Skeletal muscle tissue (tissue), 4 donors: Measurements from ENCODE around the gene EP400. TPM values are rescaled to one million over a fixed set of nuclear protein-coding genes. Genes with fewer than 3 reads are reported as not detected.

Source experiments
- H3K27ac ChIP-seq: one replicate; pipeline ENCODE4 v1.7.0; 2013; ENCODE audit warnings: mild to moderate bottlenecking, low read depth, low read length, inconsistent platforms
- H3K27me3 ChIP-seq, 3 donors: one replicate each; pipeline ENCODE4 v1.7.0; 2013; ENCODE audit warnings: low read length in 3 of 3; ENCODE audit not compliant: control insufficient read depth in 3 of 3, insufficient read depth in 3 of 3
- H3K36me3 ChIP-seq, 3 donors: one replicate each; pipeline ENCODE4 v1.7.0; 2013; ENCODE audit warnings: low read length in 3 of 3; ENCODE audit not compliant: control insufficient read depth in 3 of 3, insufficient read depth in 3 of 3
- H3K4me1 ChIP-seq, 3 donors: one replicate each; pipeline ENCODE4 v1.7.0; 2013; ENCODE audit warnings: low read length in 3 of 3, mild to moderate bottlenecking in 3 of 3; ENCODE audit not compliant: control insufficient read depth in 3 of 3, insufficient read depth in 3 of 3
- H3K4me3 ChIP-seq, 3 donors: one replicate each; pipeline ENCODE4 v1.7.0; 2013; ENCODE audit warnings: low read length in 3 of 3
- H3K9ac ChIP-seq, 3 donors: one replicate each; pipeline ENCODE4 v1.7.0; 2013; ENCODE audit warnings: low read length in 3 of 3, mild to moderate bottlenecking in 3 of 3, moderate library complexity in 2 of 3, low read depth in 1 of 3
- H3K9me3 ChIP-seq, 3 donors: one replicate each; pipeline ENCODE4 v1.7.0; 2013; ENCODE audit warnings: low read length in 3 of 3; ENCODE audit not compliant: control insufficient read depth in 3 of 3
- total RNA-seq: library from RNA; depleted of rRNA; stranded (reverse); fragments of >200 nt; gene quantifications from one replicate; pipeline ENCODE4 v1.2.3, GENCODE V29; 2014
- donor health status: Osteomylitis.

EP400 gene
- total RNA-seq, 1 donor from 2014 or later = 11.0 TPM

DNA sequence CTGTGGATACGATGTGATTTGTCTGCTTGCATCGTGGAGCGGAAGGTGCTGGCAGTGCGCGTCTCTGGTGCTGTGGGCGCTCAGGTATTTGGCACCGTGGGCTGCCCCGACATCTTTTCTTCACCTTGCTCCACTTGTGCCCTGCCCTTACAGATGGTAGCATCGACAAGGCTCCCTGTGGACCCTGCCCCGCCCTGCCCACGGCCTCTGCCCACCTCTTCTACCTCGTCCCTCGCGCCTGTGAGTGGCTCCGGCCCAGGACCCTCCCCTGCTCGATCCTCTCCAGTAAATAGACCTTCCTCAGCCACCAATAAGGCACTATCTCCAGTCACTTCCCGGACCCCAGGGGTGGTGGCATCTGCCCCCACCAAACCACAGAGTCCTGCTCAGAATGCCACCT is 36.6 kb downstream of the EP400 start:
- Histone ChIP-seq H3K27me3 (no peaks in the 10 kb centered on the region), H3K36me3 (peaks cover 61 to 67% (median 65%) of the 10 kb centered on the region in 3 donors), H3K4me1 (no peaks in the 10 kb centered on the region), H3K27ac (no peak overlapping the region), H3K9me3 (no peaks in the 10 kb centered on the region), H3K4me3 (no peak overlapping the region), H3K9ac (no peak overlapping the region)

DNA sequence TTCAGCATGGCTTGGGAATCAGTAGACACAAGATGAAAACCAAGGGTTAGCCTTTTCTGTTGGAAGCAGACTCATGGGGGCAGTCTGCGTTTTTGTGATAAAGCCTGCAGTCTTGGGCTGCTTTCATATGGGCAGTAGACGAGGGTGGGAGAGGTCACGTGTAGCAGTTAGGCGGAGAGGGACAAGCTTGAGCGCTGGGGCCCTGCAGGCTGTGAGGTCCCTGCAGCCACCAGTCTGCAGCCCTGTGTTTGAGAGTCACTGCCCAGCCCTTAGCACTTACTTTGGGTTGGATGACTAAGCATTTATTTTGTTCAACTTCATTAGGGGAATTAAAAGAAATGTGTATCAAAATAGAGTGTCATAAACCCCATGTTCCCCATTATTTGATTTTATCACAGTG is 37.2 kb downstream of the EP400 start:
- Histone ChIP-seq H3K9ac (no peak overlapping the region), H3K4me1 (no peaks in the 10 kb centered on the region), H3K27me3 (no peaks in the 10 kb centered on the region), H3K27ac (no peak overlapping the region), H3K4me3 (no peak overlapping the region), H3K36me3 (peaks cover 59 to 65% (median 62%) of the 10 kb centered on the region in 3 donors), H3K9me3 (no peaks in the 10 kb centered on the region)

DNA sequence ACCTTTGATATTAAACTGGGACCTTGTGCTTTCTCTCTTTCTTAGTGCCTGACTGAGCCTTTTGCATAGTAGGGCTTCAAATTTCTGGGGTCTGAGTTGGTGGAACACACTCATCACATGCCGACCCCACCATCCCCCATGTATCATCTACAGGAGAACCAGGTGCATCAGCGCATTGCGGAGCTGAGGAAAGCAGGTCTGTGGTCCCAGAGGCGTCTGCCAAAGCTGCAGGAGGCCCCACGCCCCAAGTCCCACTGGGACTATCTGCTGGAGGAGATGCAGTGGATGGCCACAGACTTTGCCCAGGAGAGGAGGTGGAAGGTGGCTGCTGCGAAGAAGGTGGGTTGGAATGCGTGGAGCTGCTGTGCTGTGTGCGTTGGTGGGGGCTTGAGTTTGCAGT is 37.8 kb downstream of the EP400 start:
- Histone ChIP-seq H3K9me3 (no peaks in the 10 kb centered on the region), H3K36me3 (peaks cover 60 to 71% (median 64%) of the 10 kb centered on the region in 3 donors), H3K9ac (no peak overlapping the region), H3K4me1 (no peaks in the 10 kb centered on the region), H3K27ac (no peak overlapping the region), H3K27me3 (no peaks in the 10 kb centered on the region), H3K4me3 (no peak overlapping the region)

DNA sequence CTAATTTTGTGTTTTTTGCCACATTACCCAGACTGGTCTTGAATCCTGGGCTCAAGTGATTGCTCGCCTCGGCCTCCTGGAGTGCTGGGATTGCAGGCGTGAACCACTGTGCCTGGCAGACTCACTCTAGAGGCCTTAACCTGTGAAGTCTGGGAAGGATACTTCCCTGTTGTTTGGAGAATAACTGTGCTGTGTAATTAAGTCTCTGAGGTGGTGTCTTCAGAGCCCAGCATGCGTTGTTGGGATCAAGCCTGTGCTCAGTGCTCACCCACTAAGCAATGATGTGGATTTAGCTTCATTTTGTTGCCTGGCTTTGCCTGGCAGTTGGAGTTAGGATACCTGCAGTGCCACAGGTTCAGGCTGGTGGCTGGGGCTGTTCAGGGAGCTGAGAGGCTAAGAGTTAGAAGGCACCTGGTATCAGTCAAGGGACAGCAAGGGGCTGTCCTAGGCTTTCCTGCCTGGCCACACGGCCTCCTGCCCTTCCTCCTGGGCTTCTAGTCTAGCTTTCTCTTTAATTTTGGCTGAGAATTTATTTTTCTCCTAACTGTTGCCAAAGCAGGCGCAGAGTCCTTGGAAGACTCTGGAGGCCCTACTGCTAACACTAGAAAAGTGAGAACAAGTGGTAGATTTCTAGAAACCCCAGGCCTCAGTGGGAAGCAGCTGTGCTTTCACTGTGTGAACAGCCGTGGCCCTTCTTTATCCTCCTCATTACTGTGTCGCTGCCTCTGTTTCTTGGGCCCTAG is 38.5 kb downstream of the EP400 start:
- Histone ChIP-seq H3K4me1 (no peaks in the 10 kb centered on the region), H3K36me3 (peaks cover 64 to 74% (median 66%) of the 10 kb centered on the region in 3 donors), H3K9ac (peak overlapping the region in 1 of 3 donors; percentile 40), H3K4me3 (no peak overlapping the region), H3K27ac (no peak overlapping the region), H3K27me3 (no peaks in the 10 kb centered on the region), H3K9me3 (no peaks in the 10 kb centered on the region)

DNA sequence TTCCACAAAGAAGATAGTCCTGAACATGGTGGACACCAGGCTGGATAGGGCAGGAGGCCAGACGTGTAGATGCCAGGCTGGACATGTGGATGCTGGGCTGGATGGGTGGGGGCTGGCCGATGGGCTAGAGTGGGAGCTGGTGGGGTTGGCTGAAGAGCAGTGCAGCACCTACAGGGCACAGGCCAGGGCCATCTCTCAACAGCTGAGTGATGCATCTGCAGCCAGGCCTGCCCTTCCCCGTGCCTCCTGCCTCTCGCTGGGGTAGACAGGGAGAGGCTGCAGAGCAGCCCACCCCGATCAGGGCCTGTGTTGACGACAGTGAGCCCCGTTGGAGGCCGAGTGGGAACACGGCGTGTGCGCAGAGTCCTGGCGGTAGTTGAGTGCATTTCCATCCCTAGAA is 39.3 kb downstream of the EP400 start:
- Histone ChIP-seq H3K9ac (no peak overlapping the region), H3K27ac (no peak overlapping the region), H3K36me3 (peaks cover 70 to 78% (median 71%) of the 10 kb centered on the region in 3 donors)

DNA sequence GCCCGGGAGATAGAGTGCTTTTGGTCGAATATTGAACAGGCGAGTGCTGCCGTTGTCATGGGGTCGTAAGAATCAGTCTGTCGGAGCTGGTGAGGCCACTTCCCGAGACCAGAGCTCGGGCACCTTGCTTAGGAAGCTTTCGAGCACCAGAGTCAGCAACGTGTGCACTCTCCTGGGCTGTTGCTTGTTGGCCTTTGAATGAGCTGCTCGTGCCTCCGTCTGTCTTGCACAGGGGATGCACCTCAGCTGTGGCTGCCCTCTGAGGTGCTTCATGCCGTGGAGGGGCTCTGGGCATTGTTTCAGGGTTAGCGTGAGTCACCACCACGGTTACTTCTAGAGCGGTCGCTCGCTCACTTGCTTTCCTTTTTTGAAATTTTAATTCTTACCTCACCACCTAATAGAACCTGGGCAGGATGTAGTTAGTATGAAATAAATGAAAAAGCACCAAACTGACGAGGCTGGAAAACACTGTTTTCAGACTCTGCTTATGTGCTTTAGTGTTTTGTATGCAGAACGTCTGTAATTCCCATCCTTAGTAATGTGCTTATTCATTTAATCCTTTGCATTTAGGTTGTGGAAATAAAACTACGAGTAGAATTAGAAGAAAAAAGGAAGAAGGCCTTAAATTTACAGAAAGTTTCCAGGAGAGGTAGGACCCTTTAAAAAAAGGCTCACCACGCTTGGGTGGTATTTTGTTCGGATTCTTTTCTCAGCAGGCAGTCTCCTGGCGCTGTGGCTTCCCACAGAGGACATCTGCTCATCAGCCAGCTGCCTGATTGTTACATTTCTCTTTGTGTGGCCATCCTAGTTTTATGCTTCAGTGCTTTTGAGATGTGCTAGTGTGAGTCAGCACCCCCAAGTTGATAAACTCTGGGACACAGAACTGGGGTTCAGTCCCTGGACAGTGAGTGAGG is 40.6 kb downstream of the EP400 start:
- H3K9ac ChIP-seq = no peak overlapping the region
- H3K36me3 ChIP-seq = peaks cover 77 to 86% (median 83%) of the 10 kb centered on the region in 3 donors
- no peaks in the 10 kb centered on the region for H3K27me3 ChIP-seq
- H3K27ac ChIP-seq = no peak overlapping the region
- no peaks in the 10 kb centered on the region for H3K4me1 ChIP-seq
- no peak overlapping the region for H3K4me3 ChIP-seq
- H3K9me3 ChIP-seq = no peaks in the 10 kb centered on the region

More for the DNA sequence above, 39.3 kb downstream of the EP400 start:
- no peaks in the 10 kb centered on the region for H3K27me3 ChIP-seq
- H3K9me3 ChIP-seq = no peaks in the 10 kb centered on the region
- no peaks in the 10 kb centered on the region for H3K4me1 ChIP-seq
- no peak overlapping the region for H3K4me3 ChIP-seq

DNA sequence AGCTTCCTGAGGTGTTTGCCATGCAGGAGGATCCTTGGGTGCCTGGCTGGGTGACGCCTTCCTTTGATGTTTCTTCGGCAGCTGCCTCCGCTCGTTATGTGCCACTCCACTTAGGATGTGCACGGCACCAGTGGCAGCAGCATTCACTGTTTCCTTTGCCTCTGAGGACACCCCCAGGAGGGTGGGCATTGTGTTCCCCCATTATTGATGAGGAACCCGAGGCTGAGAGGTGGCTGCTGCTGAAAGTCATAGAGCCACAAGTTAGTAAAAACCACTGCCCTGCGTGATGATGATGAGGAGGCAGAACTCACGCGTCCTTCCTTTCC is 41.2 kb downstream of the EP400 start:
- H3K9ac ChIP-seq = no peak overlapping the region
- H3K36me3 ChIP-seq = peaks cover 81 to 90% (median 85%) of the 10 kb centered on the region in 3 donors
- no peaks in the 10 kb centered on the region for H3K4me1 ChIP-seq
- no peak overlapping the region for H3K4me3 ChIP-seq
- no peak overlapping the region for H3K27ac ChIP-seq
- H3K27me3 ChIP-seq = no peaks in the 10 kb centered on the region
- H3K9me3 ChIP-seq = no peaks in the 10 kb centered on the region

DNA sequence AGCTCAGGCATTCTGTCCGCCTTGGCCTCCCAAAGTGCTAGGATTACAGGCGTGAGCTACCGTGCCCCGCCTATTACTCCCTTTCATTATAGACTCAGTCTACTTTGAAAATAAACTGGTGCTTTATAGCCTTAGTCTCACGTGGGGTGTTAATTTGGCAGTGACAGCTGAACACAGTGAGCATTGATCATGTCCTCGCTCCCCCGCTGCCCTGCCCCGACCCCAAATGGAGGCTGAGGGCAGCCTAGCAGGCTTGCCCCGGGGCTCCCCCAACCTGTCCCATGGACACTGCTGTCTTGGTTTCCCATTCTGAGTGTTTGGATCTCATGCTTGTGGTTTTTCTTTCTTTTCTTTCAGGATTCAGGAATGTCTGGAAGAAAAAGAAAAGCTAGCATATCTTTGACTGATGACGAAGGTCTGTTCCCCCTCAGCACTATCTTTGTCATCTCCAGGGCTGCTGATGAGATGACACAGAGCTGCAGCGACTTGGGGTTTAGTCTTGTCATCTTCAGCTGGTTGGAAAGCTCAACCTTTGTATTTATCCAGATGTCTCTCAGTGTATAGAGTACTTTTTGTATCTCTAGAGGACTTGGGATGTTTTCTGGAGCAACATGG is 42.2 kb downstream of the EP400 start:
- peaks cover 78 to 85% (median 80%) of the 10 kb centered on the region in 3 donors for H3K36me3 ChIP-seq
- H3K27ac ChIP-seq = no peak overlapping the region

DNA sequence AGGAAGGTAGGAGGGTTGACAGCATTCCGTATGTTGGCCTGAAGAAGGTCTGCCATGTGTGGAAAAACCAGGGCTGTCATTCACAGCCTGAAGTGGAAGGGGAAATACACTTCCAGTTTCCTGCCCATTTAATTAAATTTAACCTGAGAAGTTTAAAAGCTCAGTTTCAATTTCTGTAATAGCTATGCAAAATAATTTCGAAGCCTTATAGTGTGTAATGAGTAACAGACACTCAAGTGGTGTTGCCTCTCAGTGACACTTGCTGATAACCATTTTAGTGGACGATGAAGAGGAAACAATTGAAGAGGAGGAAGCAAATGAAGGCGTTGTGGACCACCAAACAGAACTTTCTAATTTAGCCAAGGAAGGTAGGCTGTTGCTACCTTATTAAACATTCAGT is 44.8 kb downstream of the EP400 start:
- Histone ChIP-seq H3K27me3 (no peaks in the 10 kb centered on the region), H3K27ac (no peak overlapping the region), H3K9me3 (no peaks in the 10 kb centered on the region), H3K4me3 (no peak overlapping the region), H3K9ac (no peak overlapping the region), H3K36me3 (peaks cover 55 to 62% (median 60%) of the 10 kb centered on the region in 3 donors), H3K4me1 (no peaks in the 10 kb centered on the region)

More for the DNA sequence above, 42.2 kb downstream of the EP400 start:
- Histone ChIP-seq H3K4me1 (no peaks in the 10 kb centered on the region), H3K4me3 (no peak overlapping the region), H3K9me3 (no peaks in the 10 kb centered on the region), H3K27me3 (no peaks in the 10 kb centered on the region), H3K9ac (no peak overlapping the region)
